Inferior parietal cortex (tissue), 1 donor: ENCODE data around the gene SVIL.
"Not testable (repeated sequence)": the region's sequence is repeated elsewhere in the genome, so short reads cannot be mapped to it uniquely, and the experiment has no call there.

ENCODE experiments used
- DNase-seq: peaks from one replicate; pipeline ENCODE4 v3.0.0-alpha.2; 2016; ENCODE audit errors: extremely low spot score

Gene SVIL

DNA sequence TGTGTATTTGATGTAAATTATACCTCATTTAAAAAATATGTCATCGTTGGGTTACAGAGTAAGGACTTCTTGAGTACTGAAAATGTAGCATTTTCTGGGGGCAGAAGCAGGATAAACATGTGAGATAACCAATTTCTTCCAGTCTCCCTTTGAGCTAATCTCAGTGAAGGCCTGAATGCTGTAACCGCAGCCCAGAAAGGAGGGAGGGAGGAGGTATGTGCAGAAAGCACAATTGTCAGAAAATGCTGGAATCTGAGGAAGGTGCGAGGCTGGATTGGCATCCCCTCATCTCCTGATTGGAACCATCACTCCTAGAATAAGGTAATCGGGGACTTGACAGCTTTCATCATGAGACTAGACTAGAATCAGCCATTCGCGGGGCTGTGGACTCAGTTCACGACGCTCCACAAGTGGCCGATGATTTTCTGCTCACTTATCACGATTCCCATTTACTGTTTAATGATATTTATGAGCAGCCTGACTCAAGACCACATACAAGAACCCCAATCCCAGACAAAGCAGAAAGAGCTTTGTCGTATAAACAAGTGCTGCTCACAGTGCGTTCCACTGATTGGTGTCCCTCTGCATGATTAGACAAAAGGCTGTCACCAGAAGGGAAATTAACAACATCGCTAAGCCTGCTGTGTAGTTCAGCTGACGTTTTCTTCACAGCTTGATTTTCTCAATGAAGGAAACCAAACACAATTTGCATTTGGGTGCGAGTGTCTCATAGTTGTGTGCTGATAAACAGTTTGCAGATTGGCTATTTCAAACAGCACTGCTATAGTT lies 93.2 kb downstream of the SVIL start:
- DNase-seq = no peak

DNA sequence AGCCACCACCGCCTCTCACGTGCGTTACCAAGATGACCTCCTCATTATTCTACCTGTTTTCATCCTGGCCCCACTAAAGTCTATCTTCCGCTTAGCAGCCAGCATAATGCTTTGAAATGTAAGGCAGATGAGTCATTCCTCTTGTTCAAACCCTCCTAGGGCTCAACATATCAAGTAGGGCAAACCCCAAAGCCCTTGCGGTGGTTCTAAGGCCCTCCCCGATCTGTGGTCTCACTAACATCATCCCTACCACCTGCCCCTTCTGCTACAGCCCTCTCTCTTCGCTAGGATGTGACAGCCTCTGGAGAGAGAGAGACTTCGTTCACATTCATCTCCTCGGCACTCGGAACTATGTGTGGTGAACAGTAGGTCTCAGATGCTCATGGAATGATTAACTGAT lies 94.8 kb downstream of the SVIL start:
- no peak for DNase-seq

DNA sequence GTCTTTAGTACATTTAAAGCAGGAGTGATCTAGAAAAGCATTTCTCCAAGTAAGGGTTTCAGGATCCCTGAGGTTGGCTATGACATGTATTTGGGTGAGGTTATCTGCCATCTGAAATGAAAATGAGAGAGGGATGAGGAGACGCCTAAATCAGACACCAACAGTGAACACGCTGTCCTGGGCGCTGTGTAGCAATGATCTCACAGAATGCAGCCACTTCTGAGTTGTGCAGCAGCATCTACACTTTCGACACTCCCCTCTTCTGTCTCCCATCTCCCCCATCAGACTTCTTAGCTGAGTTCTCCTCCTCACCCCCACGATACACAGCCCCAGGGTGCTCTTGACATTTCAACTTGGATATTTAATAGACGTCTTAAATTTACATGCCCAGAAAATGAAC lies 95.4 kb downstream of the SVIL start:
- no peak for DNase-seq

DNA sequence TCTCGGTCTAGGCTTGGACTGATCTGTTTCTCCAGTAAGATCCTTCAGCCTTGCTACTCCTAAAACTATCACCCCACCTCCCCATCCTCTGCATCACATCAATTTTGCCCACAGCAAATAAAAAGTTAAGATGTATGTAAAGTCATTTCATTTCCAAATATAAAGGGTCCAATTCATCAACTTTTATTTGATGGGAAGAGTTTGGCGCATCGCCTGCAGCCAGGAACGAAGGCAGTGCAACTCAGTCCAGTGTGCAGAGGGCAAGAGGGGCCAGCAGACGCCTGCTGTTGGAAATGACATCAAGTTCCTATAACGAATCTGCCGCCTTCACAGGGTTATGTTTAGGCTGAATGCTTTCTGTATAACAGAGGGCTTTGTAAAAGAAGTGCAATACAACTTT lies 97.0 kb downstream of the SVIL start:
- DNase-seq = no peak

DNA sequence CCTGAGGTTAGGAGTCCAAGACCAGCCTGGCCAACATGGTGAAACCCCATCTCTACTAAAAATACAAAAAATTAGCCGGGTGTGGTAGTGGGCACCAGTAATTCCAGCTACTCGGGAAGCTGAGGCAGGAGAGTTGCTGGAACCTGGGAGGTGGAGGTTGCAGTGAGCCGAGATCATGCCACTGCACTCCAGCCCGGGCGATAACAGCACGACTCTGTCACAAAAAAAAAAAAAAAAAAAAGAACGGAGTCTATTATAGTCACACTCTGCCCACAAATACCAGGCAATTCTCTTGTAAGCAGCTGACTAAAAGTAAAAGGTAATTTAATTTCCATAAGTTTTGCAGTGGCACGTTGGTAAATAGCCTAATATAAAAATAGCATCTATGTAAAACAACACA lies 98.1 kb downstream of the SVIL start:
- DNase-seq = not testable (repeated sequence)

DNA sequence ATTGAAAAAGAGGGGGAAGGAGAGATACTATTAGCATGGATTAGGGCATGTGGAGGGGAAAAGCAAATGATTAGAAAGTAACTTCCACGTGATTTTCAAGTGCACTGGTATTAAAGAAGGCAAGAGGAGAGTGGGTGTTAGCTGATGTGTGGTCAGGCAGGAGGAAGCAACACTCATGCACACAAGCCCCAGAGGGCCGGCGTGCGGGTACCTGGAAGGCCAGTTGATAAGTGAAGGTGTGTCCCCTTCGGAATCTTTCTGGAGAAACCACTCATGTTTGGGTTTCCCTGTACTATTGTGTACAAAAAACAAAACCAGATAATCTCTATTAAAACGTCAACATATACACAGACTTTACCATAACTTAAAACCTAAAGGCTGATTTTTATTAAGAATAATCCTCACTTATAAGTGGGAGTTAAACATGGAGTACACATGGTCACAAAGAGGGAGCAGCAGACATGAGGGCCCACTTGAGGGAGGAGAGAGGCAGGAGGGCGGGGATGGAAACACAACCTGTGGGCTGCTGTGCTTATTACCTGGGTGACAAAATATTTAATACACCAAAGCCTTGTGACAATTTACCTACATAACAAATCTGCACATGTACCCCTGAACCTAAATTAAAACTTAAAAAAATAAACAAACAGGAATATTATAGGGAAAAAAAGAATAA lies 98.9 kb downstream of the SVIL start:
- no peak for DNase-seq

DNA sequence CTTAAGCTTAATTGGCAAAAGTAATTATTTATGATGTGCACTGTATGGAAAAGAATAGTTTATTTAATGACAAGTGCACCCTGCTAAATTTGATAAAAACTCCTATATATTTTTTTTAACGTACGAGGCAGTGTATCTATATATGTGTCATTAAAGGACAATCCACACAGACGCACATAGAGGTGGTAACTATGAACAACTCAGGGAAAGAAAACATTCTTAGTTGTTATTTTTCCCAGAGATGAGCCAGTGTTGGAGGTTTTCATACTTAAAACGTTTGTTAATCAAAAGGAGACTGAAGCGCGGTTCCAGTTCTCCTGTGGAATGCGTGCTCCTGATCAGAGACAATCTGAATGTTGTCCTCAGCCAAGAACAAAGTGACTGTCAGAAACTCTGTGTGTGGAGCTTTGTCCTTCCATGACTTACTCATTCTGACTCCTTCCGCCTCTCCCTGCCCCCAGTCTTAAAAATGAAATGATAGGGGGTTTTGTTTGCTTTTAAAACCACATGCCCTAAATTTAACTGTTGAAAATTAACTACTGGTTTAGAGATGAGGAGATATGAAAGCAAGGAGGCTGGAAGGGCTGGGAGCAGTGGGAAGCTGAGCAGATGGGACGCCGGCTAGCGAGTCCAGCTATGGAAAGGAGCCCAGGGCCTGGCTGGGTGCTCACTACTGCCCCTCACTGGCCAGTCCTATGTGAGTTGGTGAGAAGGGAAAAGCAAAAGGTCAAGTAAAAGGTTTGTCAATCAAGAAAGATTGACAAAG lies 99.6 kb downstream of the SVIL start:
- DNase-seq = peak; percentile 48

DNA sequence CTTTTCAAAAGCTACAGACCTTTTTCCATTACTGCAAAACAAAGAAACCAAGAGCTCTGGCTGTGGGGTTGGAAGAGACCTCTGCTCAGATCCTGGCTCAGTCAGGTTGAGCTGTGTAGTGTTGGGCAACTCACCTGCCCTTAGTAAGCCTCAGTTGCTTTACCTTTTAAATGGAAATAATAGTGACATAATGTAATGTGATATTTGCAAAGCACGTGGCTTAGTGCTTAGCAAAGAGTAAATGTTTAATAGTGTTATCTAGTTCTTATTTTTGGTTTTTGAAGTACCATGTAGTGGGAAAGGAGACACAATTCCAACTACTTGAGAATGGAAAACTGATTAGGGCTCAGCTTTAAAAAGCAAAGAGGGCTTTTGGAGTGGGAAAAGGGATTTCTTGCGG lies 100.2 kb downstream of the SVIL start:
- DNase-seq = no peak

DNA sequence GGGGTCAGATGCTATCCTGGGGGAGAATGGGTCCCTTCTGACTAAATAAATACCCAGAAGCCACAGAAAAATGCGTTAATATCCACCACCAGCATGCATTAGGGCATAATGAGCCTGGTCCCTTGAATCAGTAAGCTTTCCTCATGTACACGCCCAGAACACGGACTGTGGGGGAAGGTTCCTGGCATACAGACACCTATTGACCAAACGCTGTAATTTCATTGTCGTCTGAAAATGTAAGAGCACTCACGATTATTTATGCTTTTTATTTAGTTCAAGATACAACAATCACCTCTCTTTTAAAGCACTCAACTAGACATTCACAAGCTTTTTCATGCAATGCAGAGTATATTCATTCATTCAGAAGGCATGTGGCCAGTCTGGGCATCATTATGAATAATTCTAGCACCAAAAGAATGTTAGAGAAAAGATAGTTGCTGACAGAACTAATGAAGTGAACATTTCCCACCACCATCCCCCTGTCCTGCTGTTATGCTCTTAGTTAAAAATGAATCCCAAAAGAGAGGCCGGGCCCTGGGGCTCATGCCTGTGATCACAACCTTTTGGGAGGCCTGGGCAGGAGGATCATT lies 101.0 kb downstream of the SVIL start:
- no peak for DNase-seq

DNA sequence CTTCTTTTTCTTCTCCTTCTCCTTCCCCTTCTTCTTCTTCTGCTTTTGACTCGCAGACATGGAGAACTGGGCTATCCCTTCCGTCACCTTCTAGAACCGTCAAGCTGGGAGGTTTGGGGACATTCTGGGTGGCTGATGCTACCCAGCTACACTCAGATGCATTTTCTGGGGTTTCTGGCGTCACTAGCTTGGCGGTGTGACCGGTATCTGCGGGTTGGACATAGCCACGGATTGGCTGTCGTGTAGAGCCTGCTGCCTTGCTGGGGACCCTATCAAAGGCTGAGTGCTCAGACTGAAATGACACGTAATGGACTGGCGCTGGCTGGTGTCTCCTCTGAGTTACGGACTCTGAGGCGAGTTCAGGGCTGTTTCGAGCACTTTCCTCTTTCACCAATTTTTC lies 101.7 kb downstream of the SVIL start:
- DNase-seq = no peak

DNA sequence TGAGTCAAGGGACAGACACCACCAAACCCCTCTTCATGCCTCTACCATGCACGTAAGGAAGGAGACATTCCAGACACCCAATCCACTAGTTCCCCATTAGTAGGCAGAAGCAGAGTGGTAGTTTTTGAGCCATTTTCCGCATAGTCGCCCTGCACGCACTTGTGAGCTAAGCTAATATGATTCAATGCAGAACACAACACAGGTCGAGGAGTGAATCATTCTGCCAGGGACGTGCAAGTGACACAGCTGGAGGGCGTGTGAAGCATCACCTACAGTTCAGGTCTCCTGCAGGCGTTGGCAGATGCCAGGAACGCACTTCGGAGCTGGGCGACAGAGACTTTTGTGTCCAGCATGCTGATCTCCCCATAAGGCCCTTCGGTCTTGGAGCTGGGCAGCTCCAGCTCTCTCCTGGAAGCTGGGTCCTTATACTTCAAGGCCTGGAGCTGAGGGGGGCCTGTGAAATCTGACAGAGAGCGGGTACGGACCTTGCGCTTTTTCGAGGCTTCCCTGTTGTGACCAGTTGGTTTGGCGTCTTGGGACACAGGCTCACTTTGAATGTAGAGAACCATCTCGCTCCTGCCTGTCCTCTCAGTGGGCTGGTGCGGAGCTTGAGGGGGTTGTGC lies 102.4 kb downstream of the SVIL start:
- DNase-seq = no peak

DNA sequence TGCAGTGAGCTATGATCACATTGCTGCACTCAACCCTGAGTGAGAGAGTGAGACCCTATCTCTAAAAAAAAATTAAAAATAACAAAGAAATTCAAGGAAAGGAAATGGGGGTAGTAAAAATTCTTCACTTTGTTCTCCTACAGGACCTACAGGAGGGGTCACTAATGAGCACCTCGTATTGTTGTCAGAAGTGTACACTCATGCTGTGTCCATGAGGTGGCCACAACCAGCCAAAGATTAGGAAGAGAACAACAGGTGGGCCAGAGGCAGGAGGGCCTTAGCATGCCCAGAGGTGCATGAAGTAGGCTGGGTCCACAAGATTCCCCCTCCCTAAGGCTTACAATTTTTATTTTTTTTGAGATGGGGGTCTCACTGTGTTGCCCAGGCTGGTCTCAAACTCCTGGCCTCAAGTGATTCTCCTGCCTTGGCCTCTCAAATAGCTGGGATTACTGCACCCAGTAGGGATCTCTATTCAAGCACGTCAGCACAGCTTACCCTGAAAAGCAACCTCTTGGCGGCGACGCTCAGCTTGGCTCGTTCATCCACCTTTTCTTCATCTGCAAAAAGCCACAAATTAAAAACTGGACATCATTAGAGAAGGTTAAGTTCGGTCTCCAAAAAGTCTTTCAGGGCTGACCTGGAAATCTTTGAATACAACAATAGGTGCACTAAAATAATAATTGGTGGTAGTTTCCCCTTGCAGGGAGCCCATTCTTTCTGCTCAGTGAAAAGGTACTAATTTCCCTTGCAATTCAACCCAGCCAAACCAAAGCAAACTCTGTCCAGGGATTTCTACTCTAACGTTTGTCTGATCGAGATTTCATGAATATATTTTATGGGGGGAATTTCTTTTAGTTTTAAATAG lies 104.4 kb downstream of the SVIL start:
- no peak for DNase-seq

DNA sequence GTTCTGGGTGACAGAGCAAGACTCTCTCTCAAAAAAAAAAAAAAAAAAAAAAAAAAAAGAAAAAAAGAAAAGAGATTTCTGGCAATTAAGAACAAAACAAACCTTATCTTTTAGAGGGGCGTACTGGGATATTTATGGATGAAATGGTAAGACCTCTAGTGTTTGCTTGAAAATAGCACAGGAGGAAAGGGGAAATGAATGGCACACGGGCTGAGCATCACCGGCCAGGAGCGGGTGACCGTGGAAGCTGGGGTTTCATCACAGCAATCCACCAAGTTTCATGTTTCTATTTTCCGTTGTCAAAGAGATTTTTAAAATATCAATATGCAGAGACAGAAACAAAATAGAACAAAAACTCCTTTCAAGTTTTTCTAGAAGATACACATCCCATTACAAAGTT lies 105.6 kb downstream of the SVIL start:
- no peak for DNase-seq

DNA sequence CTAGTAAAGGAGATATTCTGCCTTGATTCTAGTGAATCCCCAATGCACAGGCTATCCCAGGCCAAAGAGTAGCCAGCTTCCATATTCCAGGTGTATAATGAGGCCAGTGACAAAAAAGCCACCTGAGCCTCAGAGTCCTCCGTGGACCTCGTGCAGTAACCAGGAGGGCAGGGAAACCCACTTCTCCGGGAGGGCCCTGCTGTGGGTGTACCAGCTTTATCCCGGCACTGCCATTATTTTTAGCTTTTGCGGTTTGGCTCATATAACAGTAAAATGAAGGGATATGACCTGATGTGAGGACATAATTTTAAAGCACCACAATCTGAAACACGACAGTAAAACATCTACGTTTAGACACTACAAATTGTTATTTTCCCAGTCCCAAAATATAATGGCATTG lies 109.0 kb downstream of the SVIL start:
- DNase-seq = no peak

DNA sequence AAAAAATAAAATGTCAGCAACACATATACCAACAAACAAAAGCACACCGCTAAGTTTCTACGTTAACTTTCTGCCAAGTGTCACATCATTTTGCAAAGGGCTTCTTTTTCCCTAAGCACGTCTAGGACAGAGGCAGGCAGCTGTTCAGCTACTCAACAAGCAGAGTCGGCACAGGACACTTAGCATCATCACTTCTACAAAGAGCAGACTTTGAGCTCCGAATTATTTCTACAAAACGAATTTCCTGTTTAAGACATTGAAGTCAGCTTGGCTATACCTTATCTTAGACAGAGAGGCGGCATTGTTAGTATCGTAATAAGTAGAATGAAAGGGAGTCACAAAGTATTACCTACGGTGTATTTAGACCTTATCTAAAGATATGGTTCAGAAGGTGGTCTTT lies 110.1 kb downstream of the SVIL start:
- no peak for DNase-seq

DNA sequence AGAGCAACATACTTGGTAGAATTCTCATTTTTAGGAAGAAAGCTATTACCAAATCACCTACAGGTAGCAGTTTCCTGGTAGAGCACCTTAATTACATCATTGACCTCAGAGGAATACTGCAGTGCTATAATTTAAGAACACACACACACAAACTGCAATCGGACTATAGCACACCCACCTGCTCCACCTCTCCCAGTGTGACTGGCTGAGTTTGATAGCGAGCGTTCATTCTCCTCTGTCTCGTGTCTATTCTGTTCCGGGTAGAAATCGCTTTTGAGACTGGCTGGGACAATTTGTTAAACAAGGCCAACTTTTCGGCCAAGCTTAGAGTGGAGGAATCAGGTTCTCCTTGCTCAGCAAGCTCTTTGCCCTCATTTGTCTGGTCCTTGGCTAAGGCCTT lies 110.5 kb downstream of the SVIL start:
- DNase-seq = no peak

DNA sequence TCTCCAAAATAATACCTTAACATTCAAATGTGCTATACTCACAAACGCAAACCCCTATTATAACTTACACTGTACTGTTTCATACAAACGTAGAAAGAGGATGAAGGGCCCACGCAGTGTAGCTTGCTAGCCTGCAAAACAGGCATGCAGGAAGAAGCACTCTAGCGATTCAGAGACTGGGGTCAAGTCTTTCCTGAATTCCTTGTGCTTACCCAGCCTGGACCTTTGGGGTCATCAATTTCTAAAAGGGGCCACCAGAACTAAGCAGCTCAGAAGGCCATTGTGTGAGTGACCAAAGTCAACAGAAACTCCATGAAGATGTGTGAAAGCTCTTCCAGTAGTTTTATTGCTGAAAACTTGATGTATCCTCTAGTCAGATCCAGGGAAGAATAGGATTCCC lies 111.9 kb downstream of the SVIL start:
- no peak for DNase-seq

DNA sequence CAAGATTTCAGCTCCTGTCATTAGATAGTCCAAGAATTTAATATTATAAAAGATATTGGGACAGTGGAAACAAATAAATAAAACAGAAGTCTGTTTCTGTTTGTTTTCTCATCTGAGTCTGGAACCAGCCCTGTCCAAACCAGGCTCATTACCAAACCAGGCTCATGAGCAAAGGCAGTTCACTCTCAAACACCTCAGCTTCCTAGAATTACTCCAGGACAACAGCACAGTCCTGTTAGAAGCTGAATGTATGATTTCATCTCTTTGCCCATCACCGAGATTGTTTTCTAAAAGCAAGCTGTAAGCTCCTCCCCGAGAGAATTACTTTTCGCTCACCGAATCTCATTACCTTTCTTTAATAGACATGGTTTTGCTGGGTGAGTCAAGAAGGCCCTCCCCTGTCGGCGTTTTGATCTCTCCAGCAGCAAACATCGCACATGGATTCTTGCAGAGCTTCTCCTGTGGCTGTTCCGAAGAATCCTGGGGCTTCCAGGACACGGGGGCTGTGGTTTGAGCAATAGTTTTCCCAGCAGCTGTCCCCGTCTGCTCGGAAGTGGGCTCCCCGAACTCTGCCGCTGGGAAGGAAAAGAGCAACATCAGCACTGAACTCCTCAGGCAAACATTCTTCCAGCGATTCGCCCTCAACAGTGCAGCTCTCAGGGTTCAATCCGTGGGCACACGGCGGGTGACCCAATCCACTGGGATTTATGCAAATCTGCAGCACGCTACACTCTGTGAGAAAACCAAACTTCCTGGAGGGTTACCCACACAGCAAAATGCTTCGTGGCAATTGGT lies 112.5 kb downstream of the SVIL start:
- DNase-seq = no peak

DNA sequence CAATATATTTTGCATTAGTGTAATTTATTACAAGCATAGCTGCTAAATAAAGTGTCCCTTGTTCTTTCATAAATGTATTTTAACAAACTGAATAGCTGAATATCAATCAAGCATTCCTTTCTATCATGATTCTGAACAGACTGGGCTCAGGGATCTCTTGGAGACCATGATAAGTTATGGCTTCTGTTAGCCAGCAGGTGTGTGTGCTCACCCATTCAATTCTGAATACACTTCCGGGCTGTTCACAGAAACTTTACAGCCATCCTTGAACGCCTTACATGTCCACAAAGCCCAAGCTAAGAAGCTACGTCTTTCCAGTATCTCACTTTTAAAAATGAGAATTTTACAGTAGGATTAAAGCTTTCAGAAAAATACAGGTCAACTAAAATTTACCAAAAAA lies 115.1 kb downstream of the SVIL start:
- DNase-seq = no peak

DNA sequence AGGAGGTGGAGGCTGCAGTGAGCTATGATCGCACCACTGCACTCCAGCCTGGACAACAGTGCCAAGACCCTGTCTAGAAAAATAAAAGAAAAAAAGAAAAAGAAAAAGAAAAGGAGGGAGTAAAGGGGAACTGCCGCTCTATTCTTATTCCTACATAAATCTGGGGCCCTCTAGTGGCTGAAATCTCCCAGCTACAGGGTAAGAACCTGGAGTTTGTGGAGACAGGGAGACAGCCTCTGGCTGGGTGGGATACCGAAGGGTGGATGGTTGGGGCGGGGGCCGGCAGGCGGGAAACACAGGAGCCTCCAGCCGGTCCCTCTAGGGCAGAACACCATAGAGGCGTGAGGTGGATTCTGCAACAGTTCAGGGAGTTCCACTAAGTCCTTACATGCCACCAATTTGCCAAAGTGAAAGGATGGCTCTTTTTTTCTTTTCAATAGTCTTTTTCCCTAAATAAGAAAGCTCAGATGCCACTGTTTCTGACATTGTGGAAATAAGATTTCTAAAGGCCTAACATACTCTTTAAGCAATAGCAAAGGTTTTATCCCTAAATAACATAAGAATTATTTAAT lies 117.3 kb downstream of the SVIL start:
- DNase-seq = peak; percentile 39
